GM20431 (cell line): ENCODE data around the gene AIPL1.

Source experiments
- in situ Hi-C: fragments of 300-500 bp; cut with MseI, MboI; formaldehyde crosslinking; loops from one replicate; pipeline ENCODE4 v1.15.0; 2020; ENCODE audit warnings: low sequenced_read_pairs; ENCODE audit not compliant: unreplicated experiment

The AIPL1 gene

GRCh38 chr17:6468051-6468790 lies 33.3 kb upstream of the AIPL1 start:
- in situ Hi-C loops: no loop called here

GRCh38 chr17:6467567-6467966 lies 32.6 kb upstream of the AIPL1 start:
- in situ Hi-C loops: no loop called here

GRCh38 chr17:6465206-6466003 lies 30.5 kb upstream of the AIPL1 start:
- in situ Hi-C loops: no loop called here

GRCh38 chr17:6464446-6465041 lies 29.6 kb upstream of the AIPL1 start:
- in situ Hi-C loops: no loop called here

GRCh38 chr17:6463616-6464445 lies 28.9 kb upstream of the AIPL1 start:
- in situ Hi-C loops: no loop called here

GRCh38 chr17:6462692-6463091 lies 27.8 kb upstream of the AIPL1 start:
- in situ Hi-C loops: no loop called here

- in situ Hi-C loops: no loop called here
Measured at GRCh38 chr17:6461792-6462524, 27.0 kb upstream of the AIPL1 start.

GRCh38 chr17:6461246-6461645 lies 26.3 kb upstream of the AIPL1 start:
- in situ Hi-C loops: no loop called here

GRCh38 chr17:6460531-6461161 lies 25.7 kb upstream of the AIPL1 start:
- in situ Hi-C loops: no loop called here

- in situ Hi-C loops: no loop called here
Measured at GRCh38 chr17:6458460-6458950, 23.6 kb upstream of the AIPL1 start.

GRCh38 chr17:6457688-6458459 lies 23.0 kb upstream of the AIPL1 start:
- in situ Hi-C loops: no loop called here

- in situ Hi-C loops: no loop called here
Measured at GRCh38 chr17:6456914-6457687, 22.2 kb upstream of the AIPL1 start.

GRCh38 chr17:6456321-6456720 lies 21.4 kb upstream of the AIPL1 start:
- in situ Hi-C loops: no loop called here

GRCh38 chr17:6455321-6455705 lies 20.4 kb upstream of the AIPL1 start:
- in situ Hi-C loops: no loop called here

- in situ Hi-C loops: no loop called here
Measured at GRCh38 chr17:6454495-6455320, 19.8 kb upstream of the AIPL1 start.

GRCh38 chr17:6453279-6454024 lies 18.5 kb upstream of the AIPL1 start:
- in situ Hi-C loops: no loop called here
